Fibroblast of skin of abdomen (primary cell): ENCODE data around the gene INSYN1. TPM values are rescaled to one million over a fixed set of nuclear protein-coding genes. Genes with fewer than 3 reads are reported as not detected.
"Not testable (repeated sequence)": the region's sequence is repeated elsewhere in the genome, so short reads cannot be mapped to it uniquely, and the experiment has no call there.

Source experiments
- DNase-seq: peaks from one replicate; pipeline ENCODE4 v3.0.0-alpha.2; 2013
- polyA plus RNA-seq, 2 experiments: library from polyadenylated mRNA; unstranded; fragments of 120-200 nt; gene quantifications; one replicate each; pipeline ENCODE4 v1.2.1, GENCODE V29; 2013; ENCODE audit not compliant: insufficient read length in 2 of 2

INSYN1 gene
- polyA plus RNA-seq (2013, experiment 1 of 2; ENCODE audit: insufficient read length) = 7.5 TPM
- 7.1 TPM for polyA plus RNA-seq (2013, experiment 2 of 2; ENCODE audit: insufficient read length)

- peak; percentile 50 for DNase-seq
Measured at GRCh38 chr15:73753250-73754130, at the start of gene INSYN1. INSYN1 (minus strand) TSS chr15:73753351; CDS start chr15:73751130, 2,221 bp downstream.

GRCh38 chr15:73802431-73803041 is 49.4 kb upstream of the INSYN1 start:
- DNase-seq = no peak

GRCh38 chr15:73800662-73801345 is 47.7 kb upstream of the INSYN1 start:
- peak; percentile 92 for DNase-seq

- peak; percentile 64 for DNase-seq
Measured at GRCh38 chr15:73799466-73799865, 46.3 kb upstream of the INSYN1 start.

GRCh38 chr15:73797366-73798158 is 44.4 kb upstream of the INSYN1 start:
- DNase-seq = no peak

GRCh38 chr15:73796331-73796831 is 43.2 kb upstream of the INSYN1 start:
- no peak for DNase-seq

- peak; percentile 23 for DNase-seq
Measured at GRCh38 chr15:73794443-73795133, 41.4 kb upstream of the INSYN1 start.

- not testable (repeated sequence) for DNase-seq
Measured at GRCh38 chr15:73792899-73793541, 39.9 kb upstream of the INSYN1 start.

- DNase-seq = no peak
Measured at GRCh38 chr15:73792415-73792814, 39.3 kb upstream of the INSYN1 start.

- no peak for DNase-seq
Measured at GRCh38 chr15:73789521-73790240, 36.5 kb upstream of the INSYN1 start.

- DNase-seq = no peak
Measured at GRCh38 chr15:73787621-73788020, 34.5 kb upstream of the INSYN1 start.

GRCh38 chr15:73786538-73786937 is 33.4 kb upstream of the INSYN1 start:
- no peak for DNase-seq

- DNase-seq = not testable (repeated sequence)
Measured at GRCh38 chr15:73785256-73786014, 32.3 kb upstream of the INSYN1 start.

GRCh38 chr15:73784291-73784690 is 31.1 kb upstream of the INSYN1 start:
- no peak for DNase-seq

- no peak for DNase-seq
Measured at GRCh38 chr15:73782344-73782959, 29.3 kb upstream of the INSYN1 start.

GRCh38 chr15:73781038-73781925 is 28.1 kb upstream of the INSYN1 start:
- DNase-seq = no peak

GRCh38 chr15:73779974-73780373 is 26.8 kb upstream of the INSYN1 start:
- DNase-seq = no peak

- DNase-seq = no peak
Measured at GRCh38 chr15:73777741-73778140, 24.6 kb upstream of the INSYN1 start.
